GM18508 (cell line): Measurements from ENCODE around the gene GPHA2.

Experiments
- ATAC-seq: cut with Tn5 transposase; IDR thresholded peaks from one replicate; pipeline ENCODE4 v1.9.1; 2021; ENCODE audit warnings: moderate number of reproducible peaks; ENCODE audit not compliant: insufficient read depth, unreplicated experiment

Gene GPHA2

DNA sequence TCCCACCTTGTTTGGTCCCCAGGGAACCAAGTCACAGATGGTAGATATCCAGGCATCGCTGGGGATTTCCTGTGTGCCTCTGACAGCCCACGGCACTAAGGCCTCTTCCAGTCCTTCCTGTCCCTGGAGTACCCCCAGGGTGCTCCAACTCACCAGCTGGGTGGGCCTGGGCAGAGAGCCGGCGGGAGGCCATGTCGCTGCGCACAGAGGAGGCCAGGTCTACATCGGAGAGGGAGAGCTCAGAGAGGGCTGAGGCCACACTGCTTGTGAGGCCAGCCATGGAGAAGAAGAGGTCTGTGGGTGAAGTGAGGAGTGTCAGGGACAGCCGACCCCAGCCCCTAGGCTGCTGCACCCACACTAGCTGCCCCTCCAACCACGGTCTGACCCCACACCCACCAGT, 24.0 kb downstream of the GPHA2 start:
- ATAC-seq, result no peak

DNA sequence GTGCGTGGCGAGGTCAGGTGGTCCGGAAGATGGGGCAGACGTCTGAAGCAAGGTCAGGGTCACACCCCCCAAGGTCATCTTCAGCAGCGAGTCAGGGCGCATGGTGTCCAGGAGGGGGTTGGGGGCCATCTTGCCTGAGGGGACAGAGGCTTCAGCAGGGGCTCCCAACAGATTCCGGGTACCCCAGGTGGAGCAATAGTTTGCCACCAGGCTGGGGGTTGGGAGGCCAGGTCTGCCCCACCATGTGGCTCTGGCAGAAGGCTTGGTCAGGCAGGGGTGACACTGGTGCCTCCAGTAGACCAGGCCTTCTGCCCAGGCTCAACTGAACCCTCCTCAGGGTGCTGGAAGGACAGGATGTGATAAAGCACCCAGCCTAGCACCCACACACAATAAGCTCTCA, 24.6 kb downstream of the GPHA2 start:
- no peak for ATAC-seq

DNA sequence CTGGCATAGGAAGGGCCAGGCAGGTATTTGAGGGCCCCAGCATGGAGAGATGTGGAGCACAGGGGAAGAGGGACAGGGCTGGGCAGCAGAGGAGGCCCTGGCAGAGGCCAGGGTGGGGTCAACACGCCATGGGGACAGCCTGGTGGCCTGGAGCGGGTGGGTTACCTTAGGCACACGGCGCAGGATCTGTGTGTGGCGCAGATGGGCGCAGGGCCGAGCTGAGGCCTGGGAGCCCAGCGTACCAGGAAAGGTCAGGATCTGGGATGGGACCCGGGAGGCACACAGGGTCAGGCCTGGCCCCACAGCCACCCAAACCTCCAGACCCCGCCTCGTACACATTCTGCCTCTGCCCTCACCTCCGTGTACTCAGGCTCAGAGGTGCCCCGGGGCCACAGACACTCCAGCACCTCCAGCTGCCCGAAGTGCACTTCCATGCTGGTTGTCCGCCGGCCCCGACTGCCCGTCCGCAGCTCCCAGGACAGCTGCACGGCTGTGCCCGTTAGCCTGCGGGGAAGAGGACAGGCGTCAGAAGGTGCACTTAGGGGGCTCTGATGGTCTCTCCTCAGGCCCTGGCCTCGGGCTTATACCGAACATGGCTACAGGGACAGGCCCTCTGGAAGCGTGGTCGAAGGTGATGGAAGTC, 25.1 kb downstream of the GPHA2 start:
- ATAC-seq, result no peak

DNA sequence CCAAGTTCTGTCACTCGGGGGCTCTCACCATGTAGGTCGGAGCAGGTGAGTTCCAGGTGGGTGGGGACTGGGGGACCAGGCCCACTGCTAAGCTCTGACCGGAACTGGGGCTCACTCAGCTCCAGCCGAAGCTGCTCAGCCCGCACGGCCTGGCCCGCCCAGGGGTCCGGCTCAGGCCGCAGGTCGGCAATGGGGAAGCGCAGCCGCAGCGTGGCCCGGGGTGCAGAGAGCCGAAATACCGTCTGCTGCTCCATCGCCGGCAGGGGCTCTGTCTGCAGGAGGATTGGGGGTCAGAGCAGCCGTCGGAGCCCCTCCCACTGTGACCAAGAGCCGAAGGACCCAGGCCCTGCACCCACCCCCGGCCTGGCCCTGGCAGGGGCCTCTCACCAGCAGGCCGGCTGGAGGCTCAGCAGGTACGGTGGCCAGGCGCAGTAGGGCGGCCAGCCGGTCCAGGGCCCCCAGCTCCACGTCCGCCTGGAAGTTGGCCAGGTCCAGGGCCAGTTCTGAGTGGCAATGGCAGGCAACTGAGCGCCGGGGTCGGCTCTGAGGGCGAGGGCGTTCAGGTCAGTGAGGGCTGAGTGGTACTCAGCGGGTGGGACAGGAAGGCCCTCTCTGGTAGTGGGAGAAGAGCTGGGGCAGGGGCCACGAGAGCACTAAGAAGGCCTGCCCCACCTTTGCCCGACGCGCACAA, 25.9 kb downstream of the GPHA2 start:
- no peak for ATAC-seq

DNA sequence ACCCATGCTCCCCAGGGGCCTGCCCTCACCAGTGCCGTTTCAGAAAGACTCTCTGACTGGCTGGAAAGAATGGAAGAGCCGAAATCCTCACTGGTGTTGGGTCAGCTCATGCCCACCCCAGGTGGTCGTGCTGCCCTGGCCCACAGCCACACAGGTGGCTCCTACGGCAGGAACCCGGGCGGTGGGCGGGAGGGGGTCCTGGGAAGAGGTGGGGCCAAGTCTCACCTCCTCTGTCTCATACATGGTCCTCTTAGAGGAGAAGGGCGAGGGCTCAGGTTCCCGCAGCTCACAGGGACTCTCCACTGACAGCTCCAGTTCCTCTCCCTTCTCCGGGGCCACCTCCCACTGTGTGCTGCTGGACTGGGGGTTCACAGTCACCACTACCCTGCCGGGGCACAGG, 26.9 kb downstream of the GPHA2 start:
- no peak for ATAC-seq

DNA sequence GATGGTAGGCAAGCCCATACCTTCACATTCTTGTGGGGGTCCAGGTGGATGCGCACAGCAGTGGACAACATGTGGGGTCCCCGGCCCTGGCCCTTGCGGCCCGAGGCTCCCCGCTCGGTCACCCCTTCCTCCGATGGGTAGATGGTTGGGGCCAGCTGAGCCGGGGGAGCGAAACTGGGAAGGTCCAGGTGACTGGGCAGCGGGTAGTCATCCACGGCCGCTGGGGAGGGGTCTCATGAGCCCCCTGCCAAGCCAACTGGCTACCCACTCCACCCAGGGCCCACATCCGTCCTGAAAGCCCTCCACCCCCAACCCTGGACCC, 29.4 kb downstream of the GPHA2 start:
- no peak for ATAC-seq

DNA sequence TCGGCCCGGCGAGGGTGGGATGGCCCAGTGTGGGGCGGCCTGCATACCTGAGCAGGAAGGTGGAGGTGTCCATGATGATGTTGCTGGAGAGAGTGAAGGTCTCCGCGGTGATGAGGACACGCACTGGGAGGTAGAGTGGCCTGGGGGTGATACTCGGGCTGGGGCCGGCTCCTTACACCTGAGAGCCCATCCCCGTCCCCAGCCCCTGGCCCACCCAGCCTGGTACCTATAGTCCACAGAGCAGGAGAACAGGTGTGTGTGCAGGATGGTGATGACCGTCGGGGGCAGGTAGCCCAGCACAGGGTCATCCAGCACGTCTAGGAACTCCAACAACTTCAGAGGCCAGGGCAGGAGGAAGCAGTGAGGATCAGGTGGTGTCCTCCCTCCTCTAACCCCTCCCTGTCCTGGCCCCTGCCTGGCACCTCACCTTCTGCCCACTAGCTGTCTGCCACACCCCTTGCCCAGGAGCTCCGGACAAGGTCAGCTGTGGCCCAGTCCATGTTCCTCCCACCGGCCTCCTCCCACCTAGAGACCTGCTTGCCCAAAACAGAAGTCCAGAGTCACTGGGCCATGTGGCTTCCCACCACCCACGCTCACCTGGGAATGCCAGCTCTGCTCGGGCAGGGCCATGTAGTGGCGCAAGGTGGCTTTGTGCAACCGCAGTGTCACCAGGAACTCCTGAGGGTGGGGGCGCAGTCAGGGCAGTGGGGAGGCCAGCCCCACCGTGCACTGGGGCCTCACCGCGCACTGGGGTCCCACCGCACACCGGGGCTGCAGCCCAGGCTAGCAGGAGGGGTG, 30.0 kb downstream of the GPHA2 start:
- ATAC-seq, result no peak

DNA sequence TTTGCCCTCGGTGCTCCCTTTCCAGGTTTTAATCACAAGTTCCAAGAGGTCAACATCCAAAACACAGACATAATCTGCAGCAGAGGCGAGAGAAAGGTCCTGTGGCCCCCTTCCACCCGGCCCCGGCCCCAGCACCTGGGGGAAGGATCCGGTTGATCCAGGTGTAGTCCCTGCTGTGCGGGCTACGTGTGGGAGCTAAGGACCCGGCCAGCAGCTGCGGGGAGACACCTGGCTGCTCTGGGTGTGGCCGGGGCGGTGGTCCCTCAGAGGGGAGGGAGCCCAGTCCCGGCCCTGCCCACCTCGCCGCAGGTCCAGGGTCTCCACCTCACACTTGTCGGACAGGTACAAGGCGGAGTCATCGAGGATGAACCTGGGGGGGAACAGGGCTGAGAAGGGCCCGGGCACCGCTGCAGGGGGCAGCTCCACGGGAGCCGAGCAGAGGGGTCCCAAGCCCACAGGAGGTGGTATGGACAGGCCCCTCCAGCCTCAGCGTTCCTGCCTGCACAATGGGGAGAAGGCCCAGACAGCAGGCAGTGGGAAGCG, 32.3 kb downstream of the GPHA2 start:
- no peak for ATAC-seq

DNA sequence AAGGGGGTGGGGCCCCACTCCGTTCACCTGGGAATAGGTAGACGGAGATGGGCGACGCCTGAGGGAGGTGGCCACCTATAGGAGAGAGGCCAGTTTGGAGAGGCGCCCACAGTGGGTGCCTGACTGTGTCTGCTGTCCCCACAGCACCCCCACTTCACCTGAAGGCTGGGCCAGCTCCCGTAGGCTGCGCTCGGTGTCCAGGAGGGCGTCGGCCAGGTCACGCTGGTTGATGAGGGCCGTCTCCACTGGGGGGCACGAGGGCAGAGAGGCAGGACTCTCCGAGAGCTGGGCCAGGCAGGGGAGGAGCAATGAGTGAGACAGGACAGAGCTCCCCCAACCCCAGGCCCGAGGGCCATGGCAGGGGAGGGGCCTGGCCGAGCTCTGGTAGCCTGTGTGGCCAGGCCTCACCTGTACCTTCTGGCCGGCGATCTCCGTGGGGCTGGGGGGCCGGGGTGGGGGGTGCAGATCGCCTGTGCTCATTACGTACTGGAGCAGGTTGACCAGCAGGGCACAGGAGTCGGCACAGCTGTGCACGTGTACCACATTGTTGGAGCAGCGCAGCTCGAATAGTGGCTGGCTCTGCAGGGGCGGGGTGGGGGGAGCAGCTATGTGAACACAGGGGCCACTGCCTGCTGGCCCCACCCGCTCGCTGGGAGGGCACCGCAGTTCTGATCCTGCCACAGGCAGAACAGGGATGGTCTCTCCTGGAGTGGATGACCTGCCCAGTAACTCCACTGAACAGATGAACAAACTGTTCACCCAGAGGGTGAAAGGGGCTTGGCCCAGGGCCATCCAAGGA, 33.4 kb downstream of the GPHA2 start:
- no peak for ATAC-seq

DNA sequence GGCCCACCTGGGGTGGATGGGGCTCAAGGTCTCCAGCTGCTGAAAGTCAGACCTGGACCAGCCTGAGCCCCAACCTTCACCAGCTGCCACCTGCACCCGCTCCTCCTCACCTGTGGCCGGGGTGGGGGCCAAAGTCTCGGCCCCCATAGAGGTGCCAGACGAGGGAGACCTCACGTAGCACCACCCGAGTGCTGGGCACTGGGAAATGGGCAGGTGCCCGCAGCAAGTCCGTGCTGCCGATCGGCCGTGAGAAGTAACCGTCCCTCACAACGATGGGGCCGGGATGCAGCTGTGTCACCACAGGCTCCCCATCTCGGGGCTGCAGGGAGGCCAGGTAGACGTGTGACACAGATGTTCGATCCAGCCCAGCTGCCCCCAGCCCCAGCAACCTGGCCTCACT, 34.9 kb downstream of the GPHA2 start:
- no peak for ATAC-seq

DNA sequence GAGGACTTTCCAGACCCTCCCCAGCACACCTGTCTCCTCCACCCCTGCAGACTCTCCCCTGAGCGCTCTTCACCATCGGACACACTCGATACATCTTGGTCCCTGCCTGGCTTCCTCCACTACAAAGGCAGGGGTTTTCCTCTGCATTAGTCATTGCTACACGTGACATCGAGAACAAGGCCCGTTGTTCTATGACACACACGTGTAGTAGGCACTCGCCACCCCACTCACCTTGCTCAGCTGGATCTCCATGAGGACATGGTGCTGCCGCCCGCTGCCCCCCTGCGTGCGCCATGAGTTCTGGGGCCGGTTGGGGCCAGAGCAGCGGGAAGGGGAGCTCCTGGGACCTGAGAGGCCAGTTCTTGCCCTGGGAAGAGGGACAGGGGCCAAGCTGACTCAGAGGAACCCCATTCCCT, 35.4 kb downstream of the GPHA2 start:
- ATAC-seq, result no peak

DNA sequence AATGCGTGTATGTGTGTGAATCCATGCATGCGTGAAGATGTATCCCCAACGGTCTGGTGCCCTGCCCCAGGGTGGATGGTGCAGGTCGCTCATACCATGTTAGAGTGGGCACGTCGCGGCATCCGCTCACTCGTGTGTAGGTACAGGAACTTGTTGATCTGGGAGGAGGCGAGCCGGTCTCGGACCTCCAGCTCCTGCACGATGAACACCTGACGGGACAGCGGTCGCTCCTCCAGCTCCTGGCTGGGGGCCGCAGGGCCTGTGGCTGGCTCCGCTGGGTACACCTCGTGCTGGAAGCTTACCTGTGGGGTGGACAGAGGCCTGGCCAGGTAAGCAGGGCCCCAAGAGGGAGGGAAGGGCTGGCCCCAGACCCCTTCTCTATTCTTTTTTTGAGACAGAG, 37.2 kb downstream of the GPHA2 start:
- no peak for ATAC-seq

DNA sequence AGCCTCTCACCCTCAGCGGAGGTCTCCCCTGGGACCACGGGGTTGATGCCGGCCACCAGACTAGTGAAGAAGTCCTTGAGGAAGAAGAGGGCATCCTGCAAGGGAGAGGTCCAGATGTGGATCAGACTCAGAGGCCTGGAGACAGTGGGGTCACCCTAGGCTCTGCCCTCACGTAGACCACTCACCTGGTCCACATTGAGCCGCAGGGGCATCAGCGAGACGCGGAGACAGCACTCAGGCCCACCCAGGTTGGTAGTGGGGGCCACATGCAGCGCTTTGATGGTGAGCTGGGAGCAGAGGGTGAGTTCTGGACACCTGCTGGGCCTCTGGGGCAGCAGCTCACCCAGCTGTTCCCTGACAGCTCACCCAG, 37.6 kb downstream of the GPHA2 start:
- no peak for ATAC-seq

DNA sequence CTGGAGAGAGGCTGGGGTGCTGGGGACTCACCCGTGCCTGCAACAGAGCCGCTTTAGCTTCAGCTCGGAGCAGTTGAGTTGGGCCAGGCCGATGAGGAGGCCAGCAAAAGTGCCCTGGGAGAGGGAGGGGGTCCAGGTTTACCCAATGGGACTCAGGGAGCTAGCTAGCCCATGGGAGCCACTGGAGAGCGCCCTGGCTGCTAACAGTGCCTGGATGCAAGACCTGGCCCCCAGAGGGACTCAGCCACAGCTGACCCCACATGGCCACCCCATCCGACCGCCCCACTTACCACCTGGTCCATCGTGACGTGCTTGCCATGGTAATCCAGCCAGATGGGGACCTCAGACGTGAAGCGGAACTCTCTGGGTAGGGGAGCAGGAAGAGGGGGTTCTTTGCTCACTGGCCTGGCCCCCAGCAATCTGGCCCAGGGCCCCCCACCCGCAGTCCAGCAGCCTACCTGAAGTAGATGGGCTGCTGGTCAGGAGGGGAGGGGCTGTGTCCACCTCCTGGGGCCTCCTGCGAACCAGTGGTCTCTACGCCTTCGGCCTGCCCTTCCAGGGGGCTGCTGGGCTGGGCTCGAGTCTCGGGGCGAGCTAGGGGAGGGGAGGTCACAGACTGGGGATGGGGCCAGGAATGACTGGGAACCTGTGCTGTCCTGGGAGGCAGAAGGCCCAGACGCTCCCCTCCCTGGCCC, 38.2 kb downstream of the GPHA2 start:
- ATAC-seq, result no peak

DNA sequence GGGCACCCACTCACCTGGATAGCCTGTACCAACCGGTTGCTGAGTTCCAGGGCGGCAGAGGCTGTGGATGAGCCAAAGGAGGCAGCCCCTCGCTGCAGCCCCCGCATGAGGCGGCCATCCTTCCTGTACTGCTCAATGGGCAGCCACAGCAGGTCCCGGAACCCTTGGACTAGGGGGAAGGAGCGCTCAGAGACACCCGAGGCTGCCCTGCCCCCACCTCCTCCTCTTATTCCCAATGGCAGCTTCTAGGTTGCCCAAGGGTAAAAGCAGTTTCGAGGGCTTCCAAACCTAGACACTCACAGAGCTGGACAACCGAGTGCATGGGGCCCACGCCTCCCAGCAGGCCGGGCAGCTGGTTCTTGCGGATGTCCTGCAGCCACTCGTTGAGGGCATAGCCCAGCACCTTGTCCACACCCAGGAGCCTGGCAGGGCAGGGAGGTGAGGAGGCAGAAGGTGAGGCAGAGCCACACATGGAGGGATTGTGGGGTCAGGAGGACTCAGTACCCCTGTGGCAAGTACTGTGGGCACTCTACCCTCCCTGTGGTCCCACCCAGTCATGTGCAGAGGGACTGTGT, 39.2 kb downstream of the GPHA2 start:
- ATAC-seq, result no peak

DNA sequence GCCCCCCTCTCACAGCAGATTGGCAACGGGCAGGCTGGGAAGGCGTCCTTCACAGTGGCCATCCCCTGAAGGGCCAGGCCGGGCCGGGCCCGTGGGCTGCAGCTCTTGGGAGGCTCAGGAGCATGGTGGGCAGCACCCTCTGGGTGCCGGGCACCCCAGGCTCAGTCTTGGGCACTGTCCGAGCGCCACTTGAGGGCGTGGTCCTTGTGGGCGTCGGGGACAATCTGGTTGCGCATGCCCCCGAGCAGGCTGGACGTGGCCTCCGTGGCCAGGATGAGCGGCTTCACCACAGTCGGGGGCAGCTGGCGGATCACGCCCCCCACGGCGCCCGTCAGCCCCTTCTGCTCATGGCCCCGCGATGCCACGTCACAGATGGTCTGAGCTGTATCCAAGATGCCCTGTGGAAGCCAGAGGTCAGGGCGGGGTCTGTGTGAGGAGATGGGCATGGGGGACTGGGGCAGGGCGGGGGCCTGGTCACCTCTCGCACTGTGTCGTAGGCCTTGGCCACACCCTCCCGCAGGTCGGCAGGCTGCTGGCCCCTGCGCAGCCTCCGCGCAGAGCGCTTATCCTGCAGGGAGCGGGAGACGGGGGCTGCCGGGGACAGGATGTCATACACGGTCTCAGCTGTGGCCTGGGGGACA, 40.8 kb downstream of the GPHA2 start:
- ATAC-seq, result no peak

DNA sequence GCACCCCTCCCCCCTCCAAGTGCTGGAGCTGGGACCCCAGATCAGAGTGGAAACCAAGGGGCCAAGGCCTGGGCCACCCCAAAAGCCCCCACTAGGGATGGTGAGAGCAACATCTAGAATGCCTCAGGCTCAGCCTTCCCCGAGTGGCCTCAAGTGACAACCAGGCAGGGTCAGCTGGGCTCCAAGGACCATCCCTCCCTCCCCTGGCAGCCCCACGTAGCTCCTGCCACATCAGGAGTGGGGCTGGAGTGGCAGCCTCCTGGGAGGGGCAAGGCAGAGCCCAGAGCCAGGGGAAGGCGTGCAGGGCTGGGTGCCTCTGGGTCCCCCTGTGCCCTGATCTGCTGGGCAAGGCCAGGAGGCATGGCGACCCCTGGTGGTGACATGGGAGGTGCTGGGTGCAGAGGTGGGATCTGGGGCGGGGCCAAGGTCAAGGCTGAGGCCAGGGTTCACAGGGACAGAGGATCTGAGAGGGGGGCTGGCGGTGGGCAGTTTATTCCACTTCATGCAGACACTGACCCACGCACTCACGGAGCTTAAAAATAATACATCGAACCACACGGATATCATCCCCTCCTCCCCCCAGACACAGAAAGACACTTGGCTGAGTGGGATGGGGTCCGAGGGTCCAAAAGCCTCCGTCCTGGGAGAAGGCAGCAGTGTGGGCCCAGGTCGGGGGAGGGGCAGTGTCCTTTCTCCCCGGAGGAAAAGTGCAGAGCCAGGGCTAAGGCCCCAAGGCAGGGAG, 41.5 kb downstream of the GPHA2 start:
- ATAC-seq, result no peak

DNA sequence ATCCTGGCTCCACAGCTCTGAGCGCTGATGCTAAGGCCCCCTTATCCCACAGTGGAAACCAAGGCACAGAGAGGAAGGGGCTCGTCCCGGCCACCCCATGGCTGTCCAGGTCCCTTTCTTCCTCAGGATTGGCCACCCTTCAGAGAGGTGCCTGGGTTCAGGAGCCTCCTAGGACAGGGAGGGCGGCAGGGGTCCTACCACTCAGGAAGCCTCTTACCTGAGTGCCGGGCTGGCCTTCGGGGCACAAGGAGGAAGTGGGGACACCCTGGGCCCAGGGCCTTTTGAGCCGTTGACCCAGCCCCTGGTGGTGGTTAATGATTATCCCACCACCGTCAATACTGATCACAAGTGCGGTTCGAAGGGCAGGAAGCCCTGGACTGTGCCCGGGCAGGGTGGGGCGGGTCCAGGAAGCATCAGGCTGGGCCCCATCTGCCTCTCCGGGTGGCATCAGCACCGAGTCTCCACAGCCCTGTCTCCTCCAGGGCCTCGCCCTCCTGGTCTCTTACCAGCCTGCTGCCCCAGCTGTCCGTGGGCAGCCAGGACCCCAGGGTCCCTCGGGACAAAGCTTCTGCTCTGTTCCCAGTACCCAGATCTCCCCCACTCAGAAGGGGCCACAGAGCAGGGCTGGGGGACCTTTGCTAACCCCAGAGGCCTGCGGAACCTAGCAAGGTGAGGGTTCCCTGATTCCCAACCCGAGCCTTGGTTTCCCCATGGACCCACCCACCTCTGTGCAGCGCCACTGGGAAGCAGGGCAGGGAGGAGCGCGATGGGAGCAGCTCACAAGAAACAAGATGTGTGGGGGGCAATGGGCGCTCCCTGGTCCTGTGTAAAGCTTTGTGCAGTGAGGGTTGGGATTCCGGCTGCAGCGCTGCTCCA, 42.3 kb downstream of the GPHA2 start:
- no peak for ATAC-seq
